GM18505 (cell line): ENCODE data around the gene OR2J3.
"Not testable (repeated sequence)": the region's sequence is repeated elsewhere in the genome, so short reads cannot be mapped to it uniquely, and the experiment has no call there.

Experiments
- ATAC-seq: cut with Tn5 transposase; IDR thresholded peaks from one replicate; pipeline ENCODE4 v1.9.1; 2021; ENCODE audit not compliant: unreplicated experiment
- POLR2A ChIP-seq: IDR thresholded peaks from 4 replicates; pipeline ENCODE4 v1.6.1; 2011; ENCODE audit warnings: borderline replicate concordance; ENCODE audit not compliant: insufficient read depth, insufficient read length; ENCODE audit errors: extremely low read depth

Gene OR2J3

GRCh38 chr6:29107758-29108157, at the start of gene OR2J3:
Gene OR2J3 (plus strand): TSS chr6:29108058. CDS start chr6:29111891, 3,833 bp downstream.
- TF ChIP-seq POLR2A: no peak
- no peak for ATAC-seq

DNA sequence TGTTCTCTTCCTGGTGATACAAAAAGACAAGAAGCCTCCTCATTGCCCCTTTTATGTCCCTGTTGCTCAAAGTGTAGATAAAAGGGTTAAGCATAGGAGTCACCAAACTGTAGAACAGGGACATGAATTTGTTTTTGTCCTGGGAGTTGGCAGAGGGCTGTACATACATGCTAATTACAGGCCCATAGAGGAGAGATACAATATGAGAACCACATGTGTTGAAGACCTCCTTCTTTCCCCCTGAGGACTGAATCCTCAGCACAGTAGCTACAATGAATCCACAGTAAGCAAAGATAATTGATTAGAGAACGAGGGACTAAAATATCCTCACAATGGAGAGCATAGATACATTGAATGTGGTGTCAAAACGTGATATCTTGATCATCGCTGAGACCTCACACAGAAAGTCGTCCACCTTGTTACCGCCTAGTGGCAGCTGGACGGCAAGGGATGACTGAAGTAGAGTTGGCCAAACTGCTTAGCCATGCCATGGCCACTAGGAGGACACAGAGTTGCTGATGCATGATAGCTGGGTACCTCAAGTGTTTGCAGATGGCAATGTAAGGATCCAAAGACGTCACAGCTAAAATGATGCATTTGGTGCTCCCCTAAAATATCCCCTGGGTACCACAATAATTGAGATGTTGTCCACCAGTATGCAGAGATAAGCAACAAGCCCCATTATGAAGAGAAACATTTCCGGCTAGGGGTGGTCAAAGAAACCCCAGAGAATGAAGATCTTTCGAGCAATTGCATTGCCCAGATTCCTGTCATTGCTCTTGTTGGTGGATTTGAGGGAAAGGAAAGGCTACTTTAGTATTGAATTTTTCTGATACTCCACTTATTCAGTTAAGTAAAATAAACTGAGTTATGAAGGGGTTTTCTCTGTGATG, 35.8 kb upstream of the OR2J3 start:
- TF ChIP-seq POLR2A: no peak
- no peak for ATAC-seq

GRCh38 chr6:29079203-29079602, 28.7 kb upstream of the OR2J3 start:
- no peak for ATAC-seq
- no peak for TF ChIP-seq POLR2A

DNA sequence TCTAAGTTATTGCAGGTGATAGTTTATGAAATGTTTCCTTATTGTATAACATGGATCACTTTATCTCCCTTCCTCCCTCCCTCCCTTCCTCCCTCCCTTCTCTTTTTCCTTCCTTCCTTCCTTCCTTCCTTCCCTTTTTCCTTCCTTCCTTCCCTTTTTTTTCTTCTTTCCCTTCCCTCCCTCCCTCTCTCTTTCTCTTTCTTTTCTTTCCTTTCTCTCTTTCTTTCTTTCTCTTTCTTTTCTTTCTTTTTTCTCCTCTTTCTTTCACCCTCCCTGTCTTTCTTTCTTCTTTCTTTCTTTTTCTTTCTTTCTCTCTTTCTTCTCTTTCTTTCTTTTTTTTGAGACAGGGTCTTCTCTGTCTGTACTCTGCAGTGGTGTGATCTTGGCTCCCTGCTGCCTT, 26.5 kb upstream of the OR2J3 start:
- ATAC-seq: no peak
- TF ChIP-seq POLR2A: no peak

GRCh38 chr6:29082457-29082856, 25.4 kb upstream of the OR2J3 start:
- ATAC-seq: no peak
- no peak for TF ChIP-seq POLR2A

DNA sequence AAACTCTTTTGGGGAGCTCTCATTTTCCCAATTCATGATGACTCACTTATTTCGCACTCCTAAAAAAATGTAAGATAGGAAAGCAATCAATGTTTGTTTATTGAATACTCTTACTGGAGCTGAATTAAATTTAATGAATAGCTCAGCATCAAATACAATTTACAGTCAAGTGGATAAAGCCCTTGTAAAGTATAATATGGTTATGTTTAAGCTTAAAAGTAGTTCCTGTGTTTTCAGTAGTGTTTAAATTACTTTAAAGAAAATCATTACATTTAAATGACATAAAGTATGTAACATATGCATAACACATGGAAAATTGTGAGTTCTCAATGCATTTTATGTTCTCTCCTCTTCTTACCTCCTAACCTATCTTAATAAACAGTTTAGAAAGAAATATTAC, 20.6 kb upstream of the OR2J3 start, which contains the start of gene OR2B3:
OR2B3 (minus strand) TSS at position 101 of the 400 bp plus-strand sequence; CDS start at position 36, 65 bp downstream.
- no peak for TF ChIP-seq POLR2A
- ATAC-seq: no peak

DNA sequence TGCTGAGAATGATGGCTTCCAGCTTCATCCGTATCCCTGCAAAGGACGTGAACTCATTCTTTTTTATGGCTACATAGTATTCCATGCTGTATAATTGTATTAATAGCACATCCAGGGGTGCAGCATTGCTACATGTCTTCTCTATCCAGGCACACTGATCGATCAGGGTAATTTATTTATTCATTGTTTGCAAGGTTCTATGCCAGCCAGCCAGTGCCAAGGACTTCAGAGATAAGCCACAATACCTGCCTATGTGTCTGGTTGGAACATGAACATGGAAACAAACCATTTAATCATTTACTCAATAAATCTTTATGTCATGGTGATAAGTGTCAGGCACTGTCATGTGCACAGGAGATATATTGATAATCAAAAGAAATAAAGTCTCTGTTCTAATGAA, 14.9 kb upstream of the OR2J3 start:
- no peak for TF ChIP-seq POLR2A
- no peak for ATAC-seq

- no peak for TF ChIP-seq POLR2A
- ATAC-seq: no peak
Observed at GRCh38 chr6:29097803-29098202, 10.1 kb upstream of the OR2J3 start.

GRCh38 chr6:29099190-29099589, 8.7 kb upstream of the OR2J3 start, which contains the start of gene OR2J1:
Gene OR2J1 (plus strand): TSS chr6:29099490. CDS start chr6:29100943, 1,453 bp downstream.
- no peak for ATAC-seq
- no peak for TF ChIP-seq POLR2A

DNA sequence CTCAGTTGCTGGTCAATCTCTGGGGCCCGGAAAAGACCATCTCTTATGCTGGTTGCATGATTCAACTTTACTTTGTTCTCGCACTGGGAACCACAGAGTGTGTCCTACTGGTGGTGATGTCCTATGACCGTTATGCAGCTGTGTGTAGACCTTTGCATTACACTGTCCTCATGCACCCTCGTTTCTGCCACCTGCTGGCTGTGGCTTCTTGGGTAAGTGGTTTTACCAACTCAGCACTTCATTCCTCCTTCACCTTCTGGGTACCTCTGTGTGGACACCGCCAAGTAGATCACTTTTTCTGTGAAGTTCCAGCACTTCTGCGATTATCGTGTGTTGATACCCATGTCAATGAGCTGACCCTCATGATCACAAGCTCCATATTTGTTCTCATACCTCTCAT, 4.3 kb downstream of the OR2J3 start:
- ATAC-seq: no peak

GRCh38 chr6:29114964-29115363, 7.1 kb downstream of the OR2J3 start:
- not testable (repeated sequence) for ATAC-seq

More for the DNA sequence above, 4.3 kb downstream of the OR2J3 start:
- no peak for TF ChIP-seq POLR2A

DNA sequence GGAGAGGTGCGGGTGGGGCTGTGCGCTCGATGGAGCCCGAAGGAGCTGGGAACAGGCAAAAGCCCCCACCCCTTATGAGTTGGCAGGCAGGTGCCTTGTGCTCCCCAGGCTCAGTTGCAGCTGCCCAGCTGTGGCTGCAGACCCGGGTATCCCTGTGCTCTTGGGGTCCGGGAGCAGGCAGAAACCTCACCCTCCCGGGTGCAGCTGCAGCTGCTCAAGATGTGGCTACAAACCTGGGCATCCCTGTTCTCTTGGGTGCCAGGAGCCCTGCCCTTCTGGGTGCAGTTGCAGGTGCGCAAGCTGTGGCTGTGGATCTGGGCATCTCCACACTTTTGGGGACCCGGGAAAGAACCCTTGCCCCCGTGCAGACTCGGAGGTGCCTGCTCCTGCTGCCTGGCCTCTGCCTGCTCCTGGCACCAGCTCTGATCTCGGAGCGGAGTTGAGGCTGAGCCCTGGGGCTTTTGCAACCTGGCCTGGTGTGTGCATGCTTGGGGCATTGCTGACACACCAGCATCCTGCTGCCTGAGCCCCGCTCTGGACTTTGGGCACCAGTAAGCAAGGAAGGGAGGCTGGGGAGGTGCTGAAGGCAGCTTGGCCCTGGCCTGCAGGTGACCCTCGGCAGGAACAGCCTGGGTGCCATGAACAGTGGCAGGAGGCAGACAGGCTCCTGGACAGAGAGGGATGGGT, 21.6 kb downstream of the OR2J3 start:
- ATAC-seq: no peak

DNA sequence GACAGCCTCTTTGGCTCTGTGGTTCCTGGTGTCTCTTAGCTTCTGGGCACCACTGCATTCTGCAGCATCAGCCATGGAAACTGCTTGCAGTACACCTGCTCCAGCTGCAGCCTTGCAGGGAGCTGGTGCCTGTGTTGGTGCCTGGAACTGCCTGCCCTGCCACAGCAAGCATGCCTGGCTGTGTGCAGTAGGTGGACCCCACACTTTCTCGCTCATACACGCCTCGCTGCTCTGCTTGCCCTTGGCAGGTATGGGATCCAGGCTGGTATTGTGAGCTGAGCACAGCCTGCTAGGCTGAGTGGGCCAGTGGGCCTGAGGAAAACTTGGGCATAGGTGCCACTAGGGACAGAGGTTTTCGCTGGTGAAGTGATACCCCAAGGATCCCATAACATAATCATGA, 22.8 kb downstream of the OR2J3 start:
- no peak for ATAC-seq
- TF ChIP-seq POLR2A: no peak

More for the DNA sequence above, 21.6 kb downstream of the OR2J3 start:
- no peak for TF ChIP-seq POLR2A

GRCh38 chr6:29131691-29132090, 23.8 kb downstream of the OR2J3 start:
- TF ChIP-seq POLR2A: no peak
- no peak for ATAC-seq

DNA sequence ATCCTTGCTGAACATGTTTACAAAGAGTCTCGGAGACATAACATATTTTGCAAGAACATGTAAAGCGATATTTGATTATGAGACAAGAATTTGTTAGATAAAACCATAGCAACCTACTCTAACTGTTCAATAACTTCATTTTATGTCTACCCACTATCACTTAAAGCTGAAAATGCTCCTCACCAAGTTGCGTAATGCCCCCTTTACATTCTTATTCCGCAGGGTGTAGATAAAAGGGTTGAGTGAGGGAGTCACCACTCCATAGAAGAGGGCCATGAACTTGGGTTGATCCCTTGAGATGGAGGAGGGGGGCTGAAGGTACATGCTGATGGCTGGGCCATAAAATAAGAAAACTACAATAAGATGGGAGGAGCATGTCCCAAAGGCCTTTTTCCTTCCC, 29.9 kb downstream of the OR2J3 start:
- no peak for ATAC-seq
- TF ChIP-seq POLR2A: no peak

- ATAC-seq: no peak
- no peak for TF ChIP-seq POLR2A
Observed at GRCh38 chr6:29141606-29142005, 33.7 kb downstream of the OR2J3 start.
